NCI-H2029 treated with DMSO at 0.1 percent for 48 hours (cell line): ENCODE results near the gene ASB13.
"Not testable (repeated sequence)": the region's sequence is repeated elsewhere in the genome, so short reads cannot be mapped to it uniquely, and the experiment has no call there.

Experiments
- DNase-seq: peaks from one replicate; lab custom pipeline; 2025; lab: John Stamatoyannopoulos, UW

Gene ASB13

DNA sequence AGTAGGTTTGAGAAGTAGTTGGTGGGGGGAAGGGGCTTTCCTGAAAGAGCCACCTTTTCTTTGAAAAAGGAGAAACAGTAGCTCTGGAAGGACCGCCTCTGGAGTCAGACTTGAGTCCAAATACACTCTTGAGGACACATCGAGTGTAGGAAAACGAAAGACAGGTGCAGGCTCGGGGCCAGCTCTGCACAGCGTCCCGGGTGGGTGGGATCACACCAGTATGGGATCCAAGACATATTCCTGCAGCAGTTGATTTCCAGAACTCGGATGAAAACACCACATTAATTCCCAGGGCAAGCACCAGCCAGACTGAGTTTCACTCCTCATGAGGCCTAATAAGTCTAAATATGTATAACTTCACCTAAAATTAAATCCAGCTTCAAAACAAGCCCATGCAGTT, 61.4 kb downstream of the ASB13 start:
- DNase-seq, result no peak

GRCh38 chr10:5604236-5604925, 62.0 kb downstream of the ASB13 start:
- no peak for DNase-seq

DNA sequence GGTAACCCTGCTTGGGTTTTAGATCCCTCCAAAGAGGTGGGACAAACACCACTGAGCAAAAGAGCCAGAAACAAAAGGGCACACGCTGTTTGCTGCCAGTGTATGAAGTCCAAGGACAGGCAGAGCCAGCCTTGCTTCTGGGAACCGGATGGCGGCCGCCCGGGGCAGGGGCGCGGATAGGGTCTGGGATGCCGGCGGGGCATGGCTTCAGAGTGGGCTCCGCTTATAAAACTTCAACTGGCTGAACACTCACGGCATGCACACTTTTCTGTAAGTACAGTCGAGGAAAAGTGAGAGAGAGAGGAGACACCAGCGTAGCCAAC, 62.6 kb downstream of the ASB13 start:
- DNase-seq, result no peak

- DNase-seq, result no peak
These were observed 63.1 kb downstream of the ASB13 start for GRCh38 chr10:5603091-5603847.

DNA sequence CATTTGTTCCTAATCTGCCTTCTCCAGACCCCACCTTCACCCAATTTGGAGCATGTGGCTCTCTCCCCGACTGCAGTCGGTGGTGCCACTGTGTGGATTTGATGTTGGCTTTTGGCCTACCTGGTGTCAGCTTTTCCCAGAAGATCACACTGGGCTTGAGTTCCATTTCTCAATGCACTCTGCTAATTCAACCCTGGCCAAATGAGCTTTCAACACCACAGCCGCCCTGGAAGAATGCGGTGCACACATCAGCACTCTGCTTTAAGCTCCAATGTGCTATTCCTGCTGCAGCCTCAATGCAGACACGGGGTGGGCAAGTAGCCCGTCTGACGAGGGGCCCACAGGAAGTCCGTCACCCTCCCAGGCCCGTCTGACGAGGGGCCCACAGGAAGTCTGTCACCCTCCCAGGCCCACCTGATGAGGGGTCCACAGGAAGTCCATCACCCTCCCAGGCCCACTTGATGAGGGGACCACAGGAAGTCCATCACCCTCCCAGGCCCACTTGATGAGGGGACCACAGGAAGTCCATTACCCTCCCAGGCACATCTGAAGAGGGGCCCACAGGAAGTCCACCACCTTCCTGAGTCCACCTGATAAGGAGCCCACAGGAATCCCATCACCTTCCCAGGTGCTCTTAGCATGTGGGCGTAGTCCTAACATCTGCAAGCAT, 64.4 kb downstream of the ASB13 start:
- no peak for DNase-seq

- DNase-seq, result no peak
These were observed 65.5 kb downstream of the ASB13 start for GRCh38 chr10:5600908-5601307.

- DNase-seq, result no peak
These were observed 66.5 kb downstream of the ASB13 start for GRCh38 chr10:5599613-5600520.

GRCh38 chr10:5598085-5598690, 68.2 kb downstream of the ASB13 start:
- no peak for DNase-seq

- no peak for DNase-seq
These were observed 69.6 kb downstream of the ASB13 start for GRCh38 chr10:5596611-5597341.

DNA sequence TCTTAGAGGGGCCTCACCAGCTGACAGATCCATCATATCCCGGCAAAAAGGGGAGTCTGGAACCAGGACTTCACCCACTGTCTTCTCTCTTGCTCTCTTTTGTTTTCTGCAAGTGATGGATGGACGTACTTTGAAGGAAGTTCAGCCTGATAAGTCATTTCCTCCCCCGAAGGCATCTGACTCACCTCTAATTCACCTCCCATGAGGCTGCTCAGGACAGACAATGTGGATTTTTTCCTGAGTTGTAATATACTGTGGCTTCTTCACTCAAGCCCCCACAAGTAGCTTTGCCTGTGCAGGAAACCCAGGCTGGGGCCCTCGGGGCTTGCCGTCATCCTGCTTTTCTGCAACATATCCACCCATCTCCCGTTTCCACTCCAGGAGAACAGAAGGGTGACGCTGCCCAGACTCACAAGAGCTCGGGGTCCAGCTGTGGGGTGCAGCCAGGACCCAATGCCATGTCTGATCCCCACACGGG, 70.4 kb downstream of the ASB13 start:
- no peak for DNase-seq

- DNase-seq, result no peak
These were observed 70.8 kb downstream of the ASB13 start for GRCh38 chr10:5595591-5595990.

DNA sequence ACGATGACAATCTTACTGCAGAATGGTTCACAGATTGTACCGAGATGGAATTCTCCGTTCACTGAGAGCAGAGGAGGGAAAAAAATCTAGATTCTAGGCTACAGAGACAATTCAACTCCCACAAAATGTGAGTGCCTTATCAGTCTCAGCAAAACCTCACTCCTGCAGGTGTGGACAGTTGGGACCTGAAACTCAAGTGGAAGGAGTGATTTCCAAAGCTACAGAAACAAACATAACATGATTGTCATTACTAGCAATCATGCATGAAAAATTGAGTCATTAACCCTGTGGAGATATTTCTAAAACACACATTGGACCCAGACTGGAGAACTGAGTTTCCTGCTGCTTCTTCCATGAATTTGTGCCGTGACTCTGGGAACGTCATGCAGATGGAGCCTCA, 71.3 kb downstream of the ASB13 start:
- DNase-seq, result no peak

DNA sequence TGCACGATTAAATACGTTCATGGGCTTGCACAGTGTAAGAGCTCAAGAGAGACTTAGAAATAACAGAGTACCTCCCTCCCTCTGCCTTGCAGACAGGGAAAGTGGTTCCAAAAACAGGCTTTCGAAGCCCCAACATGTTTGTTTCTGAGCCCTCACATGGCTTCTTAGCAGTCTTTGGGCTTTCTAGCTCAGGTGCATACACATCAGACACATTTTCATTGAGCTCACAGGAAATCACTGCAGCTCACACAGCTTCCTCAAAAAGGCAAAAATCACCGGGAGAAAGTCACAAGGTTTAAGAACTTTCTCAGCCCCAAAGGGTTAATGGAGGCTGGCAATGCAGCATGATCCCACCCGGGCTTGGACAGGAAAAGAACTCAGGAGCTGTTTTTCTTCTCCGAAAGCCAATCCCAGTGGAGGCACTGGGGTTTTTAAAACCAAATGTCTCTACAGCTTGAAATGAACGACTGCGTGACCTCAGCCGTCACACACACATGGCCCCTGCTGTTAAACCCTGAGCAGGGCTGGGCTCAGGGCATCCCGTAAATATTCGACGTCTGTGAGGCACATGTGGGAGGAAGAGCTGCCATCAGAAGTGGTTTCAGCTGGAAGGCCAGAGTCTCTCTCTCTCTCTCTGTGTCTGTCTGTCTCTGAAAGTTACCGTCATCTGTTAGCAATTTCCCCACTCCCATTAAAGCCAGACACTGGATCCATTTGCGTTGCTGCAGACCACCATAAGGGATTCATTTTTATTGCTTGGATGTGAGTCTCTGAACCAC, 71.9 kb downstream of the ASB13 start:
- DNase-seq, result no peak

- DNase-seq, result not testable (repeated sequence)
These were observed 73.0 kb downstream of the ASB13 start for GRCh38 chr10:5593347-5593746.

DNA sequence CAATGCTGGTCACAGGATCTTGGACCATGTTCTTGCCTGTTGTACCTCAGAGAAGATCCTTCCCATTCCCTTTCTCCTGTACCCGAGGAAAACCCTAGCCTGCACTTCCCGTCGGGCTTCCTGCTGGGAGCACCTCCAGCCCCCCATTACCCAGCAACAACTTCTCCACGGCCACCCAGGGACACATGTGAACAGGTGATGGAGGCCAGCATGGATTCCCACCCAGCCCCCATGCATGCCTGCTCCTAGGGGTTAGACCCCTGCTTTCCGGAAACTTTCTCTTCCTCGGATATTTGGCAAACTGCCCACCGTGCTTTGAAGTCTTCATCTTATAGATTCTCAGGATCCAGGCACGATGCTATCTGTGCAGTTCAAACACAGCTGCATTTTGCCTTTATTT, 74.3 kb downstream of the ASB13 start:
- no peak for DNase-seq

DNA sequence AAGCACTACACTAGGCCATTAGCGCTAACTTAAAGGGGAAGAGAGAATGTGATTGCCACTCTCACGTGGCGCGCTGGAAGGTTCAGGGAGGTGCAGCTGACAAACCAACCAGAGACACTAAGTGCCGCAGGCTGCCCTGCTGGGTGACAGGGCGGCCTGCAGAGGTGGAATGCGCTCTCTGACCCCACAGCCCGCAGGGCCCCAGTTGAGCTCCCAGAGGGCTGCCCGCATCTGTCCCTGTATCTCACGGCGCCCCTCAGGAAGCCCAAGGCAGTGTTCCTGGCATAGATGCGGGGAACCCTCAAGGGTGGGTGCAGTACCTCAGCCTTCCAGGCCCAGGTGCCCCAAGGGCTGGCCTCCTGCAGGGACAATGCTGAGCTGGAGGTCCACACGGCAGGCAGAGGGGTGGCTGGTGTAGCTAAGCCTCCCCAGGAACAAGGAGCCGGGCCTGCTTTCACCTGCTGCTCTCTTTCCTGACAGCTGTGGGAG, 75.0 kb downstream of the ASB13 start:
- no peak for DNase-seq

DNA sequence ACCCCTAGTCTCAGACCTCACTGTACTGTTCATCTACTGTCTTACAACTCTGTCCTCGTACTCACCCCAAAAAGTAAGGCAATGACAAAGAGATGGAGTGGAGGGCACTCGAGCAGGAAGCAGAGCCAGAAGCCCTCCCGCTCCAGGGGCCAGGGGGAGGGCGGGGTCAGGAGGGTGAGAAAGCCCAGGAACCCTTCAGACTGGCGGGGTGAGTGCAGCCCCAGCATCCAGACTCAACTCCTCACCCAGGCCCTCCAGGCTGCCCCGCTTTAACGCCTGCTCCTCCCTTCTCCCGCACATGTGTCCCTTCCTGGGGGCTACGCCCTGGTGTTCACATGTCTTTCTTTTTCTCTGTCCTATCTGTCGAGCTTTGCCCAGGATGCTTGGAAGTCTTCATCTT, 75.6 kb downstream of the ASB13 start:
- DNase-seq, result no peak

DNA sequence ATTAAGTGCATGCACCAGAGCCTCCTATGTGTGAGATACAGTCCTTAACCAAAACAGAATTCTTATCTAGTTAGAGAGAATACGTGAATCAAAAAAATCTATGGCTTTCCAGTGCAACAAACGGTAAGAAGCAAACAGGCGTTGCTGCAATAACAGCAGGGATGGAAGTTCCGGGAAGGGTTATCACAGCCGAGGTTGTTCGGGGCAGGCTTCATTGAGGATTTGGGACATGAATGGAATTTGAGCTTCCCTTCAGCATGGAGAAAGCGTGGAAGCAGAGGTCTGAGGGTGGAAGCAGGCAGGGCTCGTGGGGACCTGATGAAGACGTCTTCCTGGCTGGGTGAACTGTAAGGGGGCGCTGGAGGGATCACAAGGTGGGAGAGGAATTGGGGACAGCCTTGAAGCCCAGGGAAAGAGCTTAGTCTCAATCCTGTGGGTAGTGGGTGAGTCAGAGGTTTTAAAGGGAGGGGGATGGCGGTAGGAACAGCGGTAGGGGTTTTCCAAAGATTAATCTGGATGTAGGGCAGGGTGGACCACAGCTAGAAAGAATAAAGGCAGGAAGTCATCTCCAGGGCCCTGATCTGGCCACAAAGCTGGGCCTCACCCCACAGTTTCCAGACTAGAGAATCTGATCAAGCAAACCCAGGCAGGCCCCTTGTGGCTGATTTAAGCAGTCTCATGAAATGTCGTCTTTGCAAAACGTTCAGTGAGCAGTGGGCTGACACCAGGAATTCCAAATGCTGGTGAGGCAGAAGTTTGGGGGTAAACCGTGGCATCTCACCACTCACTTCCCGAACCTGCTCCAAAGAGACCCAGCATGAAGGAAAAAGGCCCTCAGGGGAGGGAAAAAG, 76.5 kb downstream of the ASB13 start:
- DNase-seq, result no peak

DNA sequence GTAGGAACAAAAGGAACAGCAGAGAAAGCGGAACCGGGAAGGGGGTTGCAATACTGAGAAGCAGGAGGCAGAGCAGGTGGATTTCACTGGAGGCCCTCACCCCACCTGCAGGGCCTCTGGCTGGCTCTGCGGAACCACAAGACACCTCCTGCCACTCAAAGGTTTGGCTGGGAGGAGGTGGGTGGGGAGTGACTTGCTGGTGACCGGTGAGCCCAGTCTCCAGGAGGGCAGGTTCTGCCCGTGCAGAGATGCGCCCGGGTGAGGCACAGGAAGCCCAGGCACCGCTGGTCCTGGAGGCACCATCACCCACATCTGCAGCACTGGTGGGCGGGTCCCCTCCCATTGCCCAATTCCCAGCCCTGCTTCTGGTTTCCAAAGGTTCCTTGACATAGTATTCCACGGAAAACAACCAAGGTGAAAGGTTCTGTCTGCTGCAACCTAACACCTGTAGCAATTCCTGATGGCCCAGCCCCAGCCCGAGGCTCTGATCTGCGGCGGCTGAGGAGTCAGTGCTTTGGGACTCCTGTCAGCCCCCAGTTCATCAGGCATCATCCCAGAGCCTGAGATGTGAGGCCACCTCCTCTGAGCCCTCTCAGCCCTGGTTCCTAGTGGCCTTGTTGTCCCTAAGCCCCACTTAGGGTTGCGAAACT, 77.3 kb downstream of the ASB13 start:
- DNase-seq, result no peak
